HG03442 (cell line): ENCODE data around the gene GPX2.
A peak's percentile ranks its signal among the peaks of the same experiment; 100 is the strongest.

Experiments used
- ATAC-seq: cut with Tn5 transposase; IDR thresholded peaks from one replicate; pipeline ENCODE4 v1.9.1; 2021; ENCODE audit warnings: mild to moderate bottlenecking, moderate library complexity; ENCODE audit not compliant: unreplicated experiment

Gene GPX2

GRCh38 chr14:64940336-64940910, 2.1 kb downstream of the GPX2 start:
- no peak for ATAC-seq

- ATAC-seq, result no peak
Observed at GRCh38 chr14:64939817-64940190, 2.7 kb downstream of the GPX2 start.

DNA sequence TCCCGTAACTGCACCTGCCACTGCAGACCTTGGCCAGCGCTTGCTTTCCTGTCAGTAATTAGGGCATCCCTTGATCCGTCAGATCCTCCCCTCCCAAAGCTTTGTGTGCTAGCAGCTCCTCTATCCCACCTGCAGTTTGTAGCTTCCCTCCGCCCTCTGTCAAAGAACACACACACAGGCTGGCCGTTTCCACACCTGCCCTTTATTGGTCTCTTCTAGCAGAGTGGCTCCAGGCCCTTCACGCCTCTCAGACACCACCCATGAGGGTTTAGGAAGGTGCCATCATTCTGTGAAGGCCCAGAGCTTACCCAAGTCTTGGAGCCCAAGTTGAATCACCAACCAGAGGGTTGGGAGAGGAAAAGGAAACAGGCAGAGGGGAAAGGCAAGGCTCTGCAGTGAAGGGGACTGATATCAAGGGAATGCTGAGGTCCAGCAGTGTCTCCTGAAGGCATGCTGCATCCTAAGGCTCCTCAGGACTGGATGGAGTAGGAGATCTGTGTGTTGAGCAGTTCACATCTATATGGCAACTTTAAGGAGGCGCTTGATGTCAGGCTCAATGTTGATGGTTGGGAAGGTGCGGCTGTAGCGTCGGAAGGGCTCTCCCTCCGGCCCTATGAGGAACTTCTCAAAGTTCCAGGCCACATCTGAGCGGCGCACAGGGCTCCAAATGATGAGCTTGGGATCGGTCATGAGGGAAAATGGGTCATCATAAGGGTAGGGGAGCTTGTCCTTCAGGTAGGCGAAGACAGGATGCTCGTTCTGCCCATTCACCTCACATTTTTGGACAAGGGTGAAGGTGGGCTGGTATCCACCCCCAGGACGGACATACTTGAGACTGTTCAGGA, 3.4 kb downstream of the GPX2 start:
- no peak for ATAC-seq

DNA sequence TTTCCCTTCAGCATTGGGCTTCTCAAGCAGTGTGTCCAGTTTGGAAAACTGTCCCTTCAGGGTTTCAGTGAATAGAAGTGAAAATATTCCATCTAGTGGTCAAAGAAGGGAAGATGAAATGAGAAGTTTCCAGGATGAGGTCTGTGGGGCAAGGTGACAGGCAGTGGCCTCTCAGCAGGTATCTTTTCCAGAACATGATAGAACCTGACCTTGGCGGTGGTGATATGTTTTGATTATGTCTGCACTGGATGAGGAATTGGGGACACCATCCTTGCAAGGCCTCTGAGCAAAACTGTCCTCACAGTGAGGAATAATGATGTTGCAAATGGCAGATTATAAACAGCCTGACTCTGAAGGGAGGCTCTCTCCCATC, 4.7 kb downstream of the GPX2 start:
- ATAC-seq, result no peak

- no peak for ATAC-seq
Observed at GRCh38 chr14:64937171-64937820, 5.2 kb downstream of the GPX2 start.

- no peak for ATAC-seq
Observed at GRCh38 chr14:64935508-64935907, 7.0 kb downstream of the GPX2 start.

DNA sequence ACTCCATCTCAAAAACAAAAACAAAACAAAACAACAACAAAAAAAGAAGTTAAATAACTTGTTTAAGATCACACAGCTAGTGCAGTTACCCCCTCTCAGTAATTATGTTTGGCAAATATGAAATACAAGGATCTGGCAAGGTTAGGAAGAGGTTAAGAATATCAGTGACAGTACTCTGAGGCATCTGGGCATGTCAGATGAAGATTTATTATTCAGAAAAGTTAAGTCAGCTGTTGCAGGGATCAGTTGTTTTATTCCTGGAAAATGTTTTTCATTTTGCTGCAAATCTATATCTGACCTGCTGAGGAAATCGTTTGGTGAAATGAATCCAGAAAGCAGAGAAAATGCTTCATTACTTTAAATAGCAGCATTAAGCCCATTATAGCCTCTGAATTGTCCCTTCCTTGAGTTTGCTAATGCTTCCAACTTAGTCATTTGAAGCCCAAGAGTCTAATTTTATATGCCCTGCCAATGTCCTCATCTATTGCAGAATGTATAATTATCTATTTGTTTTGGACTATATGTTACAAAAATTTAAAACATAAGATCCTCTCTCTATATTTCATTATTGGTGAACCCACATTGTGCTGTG, 8.1 kb downstream of the GPX2 start:
- ATAC-seq, result no peak

DNA sequence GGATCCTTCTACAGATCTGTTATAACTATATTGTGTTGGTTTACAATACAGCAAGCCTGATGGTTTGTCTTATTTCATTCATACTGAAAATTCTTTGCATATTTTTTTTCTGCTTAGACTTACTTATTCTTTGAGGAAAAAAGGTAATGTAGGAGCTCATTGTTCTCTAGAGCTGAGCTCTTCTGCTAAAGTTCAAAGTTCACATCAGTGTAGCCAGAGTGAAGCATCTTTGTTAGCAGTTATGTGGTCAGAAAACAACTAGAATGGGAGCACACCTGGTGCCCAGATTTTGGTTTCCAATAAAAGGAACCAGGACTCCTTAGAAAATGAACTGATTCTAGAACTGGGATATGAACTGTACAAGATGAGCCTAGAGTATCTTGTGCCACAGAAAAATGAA, 10.3 kb downstream of the GPX2 start:
- ATAC-seq, result no peak

GRCh38 chr14:64931123-64931522, 11.4 kb downstream of the GPX2 start:
- no peak for ATAC-seq

- ATAC-seq, result no peak
Observed at GRCh38 chr14:64930085-64930843, 12.3 kb downstream of the GPX2 start.

- ATAC-seq, result no peak
Observed at GRCh38 chr14:64929014-64929359, 13.6 kb downstream of the GPX2 start.

DNA sequence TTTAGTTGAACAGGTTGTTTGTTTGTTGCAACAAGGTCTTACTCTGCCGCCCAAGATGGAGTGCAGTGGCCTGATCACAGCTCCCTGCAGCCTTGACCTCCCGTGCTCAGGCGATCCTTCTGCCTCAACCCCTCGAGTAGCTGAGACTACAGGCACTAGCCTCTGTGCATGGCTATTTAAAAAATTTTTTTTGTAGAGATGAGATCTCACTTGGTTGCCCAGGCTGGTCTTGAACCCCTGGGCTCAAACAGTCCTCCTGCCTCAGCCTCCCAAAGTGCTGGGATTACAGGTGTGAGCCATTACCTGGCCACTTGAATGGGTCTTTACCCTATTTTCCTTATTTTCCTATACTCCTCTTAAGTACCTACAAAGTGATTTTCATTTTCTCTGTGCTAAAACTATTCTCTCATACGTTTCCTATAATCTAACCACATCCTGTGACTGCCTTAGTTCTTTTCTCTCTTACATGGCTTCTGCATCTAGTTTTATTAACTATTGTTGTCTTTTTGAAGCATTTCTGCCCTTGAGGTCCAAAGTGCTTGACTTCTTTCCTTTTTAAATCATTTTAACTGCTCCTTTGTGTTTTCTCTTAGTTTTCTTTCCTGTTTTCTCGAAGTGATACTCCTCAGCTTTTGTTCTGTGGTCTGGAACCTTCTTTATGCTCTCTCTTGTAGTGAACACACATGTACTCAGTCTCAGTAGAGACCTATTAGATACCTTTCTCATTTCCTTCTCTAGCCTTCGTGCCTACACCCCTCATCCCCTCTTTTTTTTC, 14.1 kb downstream of the GPX2 start:
- peak; percentile 77 for ATAC-seq

DNA sequence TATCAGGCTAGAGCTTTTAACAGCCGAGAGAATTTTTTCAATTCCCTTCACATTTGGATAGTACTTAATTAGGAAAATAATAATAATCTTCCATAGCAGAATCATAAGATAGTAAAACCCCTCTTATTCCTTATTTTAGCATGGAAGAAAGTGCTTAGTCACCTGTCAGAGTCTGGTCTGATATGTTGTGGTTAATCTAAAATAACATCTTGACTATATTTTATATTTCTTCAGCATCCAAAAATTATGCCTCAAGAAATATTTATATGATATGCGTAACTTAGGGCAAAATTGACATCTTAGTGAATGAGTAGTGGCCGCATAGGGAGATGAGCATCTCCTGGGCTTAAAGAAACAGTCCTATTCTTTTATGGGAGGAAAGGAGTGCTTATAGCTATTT, 15.5 kb downstream of the GPX2 start:
- no peak for ATAC-seq

GRCh38 chr14:64926398-64926995, 16.0 kb downstream of the GPX2 start:
- no peak for ATAC-seq

DNA sequence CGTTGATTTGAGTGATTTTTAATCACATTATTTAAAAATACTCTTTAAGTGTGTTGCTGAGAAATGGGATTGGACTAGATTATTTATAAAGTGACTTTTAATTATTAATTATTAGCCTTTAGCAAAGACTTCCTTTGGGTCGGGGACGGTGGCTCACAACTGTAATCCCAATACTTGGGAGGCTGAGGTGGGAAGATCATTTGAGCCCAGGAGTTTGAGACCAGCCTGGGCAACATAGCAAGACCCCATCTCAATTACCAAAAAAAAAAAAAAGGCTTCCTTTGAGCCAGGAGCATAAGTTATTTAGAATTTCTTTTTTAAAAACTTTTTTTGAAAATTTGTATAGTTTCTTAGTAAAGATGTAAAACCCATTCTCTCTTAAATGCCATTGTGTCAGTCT, 19.5 kb downstream of the GPX2 start:
- ATAC-seq, result no peak

- ATAC-seq, result no peak
Observed at GRCh38 chr14:64920465-64920864, 22.1 kb downstream of the GPX2 start.

GRCh38 chr14:64919618-64920017, 22.9 kb downstream of the GPX2 start:
- no peak for ATAC-seq

GRCh38 chr14:64919215-64919614, 23.3 kb downstream of the GPX2 start:
- no peak for ATAC-seq

GRCh38 chr14:64918216-64918615, 24.3 kb downstream of the GPX2 start:
- no peak for ATAC-seq

GRCh38 chr14:64915797-64916196, 26.7 kb downstream of the GPX2 start:
- no peak for ATAC-seq
